SK-N-SH (cell line): Measurements from ENCODE around the gene PSMB5. TPM values are rescaled to one million over a fixed set of nuclear protein-coding genes. Genes with fewer than 3 reads are reported as not detected.

Source experiments
- CTCF ChIA-PET: fragments of 300-600, 350-600 bp; formaldehyde crosslinking; extraction: SDS; loops from one replicate; lab custom pipeline; 2021; lab: Yijun Ruan, JAX
- POLR2A ChIA-PET: fragments of 350-600 bp; sonication (Branson Sonifier 250); formaldehyde crosslinking; extraction: SDS; loops from one replicate; lab custom pipeline; 2020; ENCODE audit warnings: antibody characterized with exemption, inconsistent platforms; lab: Yijun Ruan, JAX
- DNase-seq: peaks from one replicate; pipeline ENCODE4 v3.0.0; 2012
- H2AFZ ChIP-seq: fragments of 200-600 bp; sonication (generic); 2 replicates; pipeline ENCODE4 v1.8.1; 2016; ENCODE audit warnings: antibody characterized with exemption, mild to moderate bottlenecking, low read depth
- H3F3A ChIP-seq: fragments of 200-600 bp; sonication (generic); replicated peaks from 2 replicates; pipeline ENCODE3; 2016; ENCODE audit warnings: antibody characterized with exemption, mild to moderate bottlenecking; ENCODE audit not compliant: insufficient read depth
- H3K27ac ChIP-seq, 2 experiments: fragments of 200-500 bp in 1 of 2; fragments of 200-600 bp in 1 of 2; sonication (Bioruptor generic) in 1 of 2; sonication (generic), shearing (Covaris generic) in 1 of 2; 2 replicates each; pipeline versions ENCODE4 v1.5.1 to v1.6.1; 2014 to 2016; ENCODE audit warnings: low read depth in 2 of 2, inconsistent platforms in 1 of 2, low read length in 1 of 2, mild to moderate bottlenecking in 1 of 2, mixed read lengths in 1 of 2
- H3K27me3 ChIP-seq: fragments of 200-600 bp; sonication (generic), shearing (Covaris generic); 2 replicates; pipeline ENCODE4 v1.6.1; 2016; ENCODE audit warnings: mixed run types; ENCODE audit not compliant: insufficient read depth
- H3K36me3 ChIP-seq, 2 experiments: fragments of 200-500 bp in 1 of 2; fragments of 200-600 bp in 1 of 2; sonication (Bioruptor generic) in 1 of 2; sonication (generic) in 1 of 2; replicated peaks in 1 of 2; 2 replicates each; pipeline versions ENCODE3 to v1.5.1; 2014 to 2016; ENCODE audit warnings: low read length in 1 of 2, mild to moderate bottlenecking in 1 of 2; ENCODE audit not compliant: insufficient read depth in 2 of 2, control insufficient read depth in 1 of 2
- H3K4me1 ChIP-seq, 2 experiments: fragments of 200-500 bp in 1 of 2; fragments of 200-600 bp in 1 of 2; sonication (Bioruptor generic) in 1 of 2; sonication (generic), shearing (Covaris generic) in 1 of 2; 2 replicates each; pipeline versions ENCODE4 v1.5.1 to v1.6.1; 2014 to 2016; ENCODE audit warnings: low read depth in 1 of 2, low read length in 1 of 2, mixed run types in 1 of 2; ENCODE audit not compliant: insufficient read depth in 2 of 2, control insufficient read depth in 1 of 2
- H3K4me2 ChIP-seq: fragments of 200-600 bp; sonication (generic), shearing (Covaris generic); 2 replicates; pipeline ENCODE4 v1.6.1; 2017; ENCODE audit warnings: mixed run types
- H3K4me3 ChIP-seq, 2 experiments: fragments of 200-500 bp in 1 of 2; fragments of 200-600 bp in 1 of 2; sonication (Bioruptor generic) in 1 of 2; sonication (generic), shearing (Covaris generic) in 1 of 2; 2 replicates each; pipeline versions ENCODE4 v1.5.1 to v1.8.1; 2014 to 2016; ENCODE audit warnings: low read depth in 2 of 2, inconsistent platforms in 1 of 2, low read length in 1 of 2, mild to moderate bottlenecking in 1 of 2, mixed read lengths in 1 of 2, moderate library complexity in 1 of 2
- H3K79me2 ChIP-seq: fragments of 200-600 bp; sonication (generic); 2 replicates; pipeline ENCODE4 v1.8.1; 2017; ENCODE audit warnings: mild to moderate bottlenecking; ENCODE audit not compliant: insufficient read depth
- H3K9ac ChIP-seq: fragments of 200-600 bp; sonication (generic); 2 replicates; pipeline ENCODE4 v1.6.1; 2017; ENCODE audit warnings: mixed run types
- H3K9me2 ChIP-seq: fragments of 200-600 bp; sonication (generic); 2 replicates; pipeline ENCODE4 v1.6.1; 2017; ENCODE audit warnings: mixed run types
- H3K9me3 ChIP-seq: fragments of 200-600 bp; sonication (generic); 2 replicates; pipeline ENCODE4 v1.6.1; 2017; ENCODE audit warnings: mixed run types, mild to moderate bottlenecking, moderate library complexity
- H4K20me1 ChIP-seq: fragments of 200-600 bp; sonication (generic); 2 replicates; pipeline ENCODE4 v1.6.1; 2017; ENCODE audit warnings: mild to moderate bottlenecking, mixed run types; ENCODE audit not compliant: insufficient read depth
- FOXJ3 ChIP-seq: sonication (generic); formaldehyde crosslinking; IDR thresholded peaks from 2 replicates; pipeline ENCODE4 v1.5.1; 2020; ENCODE audit warnings: mild to moderate bottlenecking, missing genetic modification reagents
- JUND ChIP-seq: IDR thresholded peaks from 2 replicates; pipeline ENCODE4 v1.4.0; 2012
- MXI1 ChIP-seq: IDR thresholded peaks from 2 replicates; pipeline ENCODE4 v1.6.1; 2012; ENCODE audit warnings: mild to moderate bottlenecking, low read depth, low read length, improper control_type of control experiment
- NRF1 ChIP-seq: IDR thresholded peaks from 2 replicates; pipeline ENCODE4 v1.6.1; 2012; ENCODE audit warnings: low read depth, mild to moderate bottlenecking, low read length
- SIN3A ChIP-seq: IDR thresholded peaks from 2 replicates; pipeline ENCODE4 v1.6.1; 2012; ENCODE audit warnings: low read depth, mild to moderate bottlenecking, low read length, moderate library complexity, borderline replicate concordance
- TAF1 ChIP-seq: IDR thresholded peaks from 2 replicates; pipeline ENCODE4 v1.6.1; 2012; ENCODE audit warnings: low read depth, mild to moderate bottlenecking, low read length, moderate library complexity, borderline replicate concordance
- WGBS: methylation state at CpG from one replicate; pipeline ENCODE4 v1.1.6; 2017; ENCODE audit warnings: low lambda C conversion rate; 5-methylcytosine and 5-hydroxymethylcytosine counted together
- polyA plus RNA-seq, 3 experiments: library from polyadenylated mRNA; depleted of rRNA; stranded (reverse); fragments of >200 nt; gene quantifications; 2 replicates each; pipeline ENCODE4 v1.2.3, GENCODE V29; 2012
- TF ChIP-seq, protein P1 (sequence below): IDR thresholded peaks from 2 replicates; pipeline ENCODE4; 2012

Gene PSMB5
- polyA plus RNA-seq, 1 of the 3 experiments (the other 2 are of a cell fraction): 337 TPM

DNA sequence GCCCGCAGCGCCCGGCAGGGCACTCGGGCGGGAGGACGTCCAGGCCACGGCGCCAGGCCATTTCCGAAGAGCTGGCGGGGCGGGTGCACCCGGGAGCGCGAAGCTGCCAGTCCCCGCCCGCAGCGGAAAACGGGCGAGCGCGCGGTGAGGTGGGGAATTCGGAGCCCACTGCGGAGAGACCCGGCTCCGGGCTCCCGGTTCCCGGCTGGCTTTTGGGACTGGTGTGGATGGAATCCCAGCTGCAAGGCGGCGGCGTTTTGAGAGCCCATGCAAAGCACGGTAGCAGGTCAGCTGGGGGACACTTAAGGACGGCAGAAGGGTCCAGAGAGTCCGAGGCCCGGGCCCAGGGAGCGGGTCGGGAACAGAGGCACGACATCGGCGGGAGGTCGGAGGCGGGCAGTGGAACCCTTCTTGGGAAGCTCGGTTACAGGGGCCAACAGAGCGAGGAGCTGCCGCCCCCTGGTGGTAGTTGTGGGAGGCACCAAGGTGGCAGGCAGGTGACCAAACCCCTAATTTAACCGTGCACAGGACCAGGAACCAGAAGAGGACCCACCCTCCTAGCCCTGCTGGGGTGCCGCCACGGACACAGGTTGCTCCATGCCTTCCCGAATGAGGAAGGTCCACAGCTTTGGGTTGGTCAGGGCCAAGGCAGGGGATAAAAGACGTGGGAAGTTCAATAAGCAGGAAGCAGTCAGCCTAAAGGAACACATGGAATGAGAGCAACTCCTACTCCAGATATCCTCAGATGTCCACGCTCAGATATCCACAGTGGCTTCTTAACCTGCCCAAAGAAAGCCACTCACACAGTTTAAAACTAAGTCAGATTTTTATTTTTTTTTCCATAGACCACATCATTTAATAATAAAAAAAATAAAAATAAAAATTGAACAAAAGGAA, 23.3 kb upstream of the PSMB5 start (continued):
- TF ChIP-seq FOXJ3 (CRISPR knock-in tag) (peak; percentile 30; the same call in 1 of the 2 replicates), NRF1 (no peak)
- TF ChIP-seq, protein P1, sequence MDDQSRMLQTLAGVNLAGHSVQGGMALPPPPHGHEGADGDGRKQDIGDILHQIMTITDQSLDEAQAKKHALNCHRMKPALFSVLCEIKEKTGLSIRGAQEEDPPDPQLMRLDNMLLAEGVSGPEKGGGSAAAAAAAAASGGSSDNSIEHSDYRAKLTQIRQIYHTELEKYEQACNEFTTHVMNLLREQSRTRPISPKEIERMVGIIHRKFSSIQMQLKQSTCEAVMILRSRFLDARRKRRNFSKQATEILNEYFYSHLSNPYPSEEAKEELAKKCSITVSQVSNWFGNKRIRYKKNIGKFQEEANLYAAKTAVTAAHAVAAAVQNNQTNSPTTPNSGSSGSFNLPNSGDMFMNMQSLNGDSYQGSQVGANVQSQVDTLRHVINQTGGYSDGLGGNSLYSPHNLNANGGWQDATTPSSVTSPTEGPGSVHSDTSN: no peak

DNA sequence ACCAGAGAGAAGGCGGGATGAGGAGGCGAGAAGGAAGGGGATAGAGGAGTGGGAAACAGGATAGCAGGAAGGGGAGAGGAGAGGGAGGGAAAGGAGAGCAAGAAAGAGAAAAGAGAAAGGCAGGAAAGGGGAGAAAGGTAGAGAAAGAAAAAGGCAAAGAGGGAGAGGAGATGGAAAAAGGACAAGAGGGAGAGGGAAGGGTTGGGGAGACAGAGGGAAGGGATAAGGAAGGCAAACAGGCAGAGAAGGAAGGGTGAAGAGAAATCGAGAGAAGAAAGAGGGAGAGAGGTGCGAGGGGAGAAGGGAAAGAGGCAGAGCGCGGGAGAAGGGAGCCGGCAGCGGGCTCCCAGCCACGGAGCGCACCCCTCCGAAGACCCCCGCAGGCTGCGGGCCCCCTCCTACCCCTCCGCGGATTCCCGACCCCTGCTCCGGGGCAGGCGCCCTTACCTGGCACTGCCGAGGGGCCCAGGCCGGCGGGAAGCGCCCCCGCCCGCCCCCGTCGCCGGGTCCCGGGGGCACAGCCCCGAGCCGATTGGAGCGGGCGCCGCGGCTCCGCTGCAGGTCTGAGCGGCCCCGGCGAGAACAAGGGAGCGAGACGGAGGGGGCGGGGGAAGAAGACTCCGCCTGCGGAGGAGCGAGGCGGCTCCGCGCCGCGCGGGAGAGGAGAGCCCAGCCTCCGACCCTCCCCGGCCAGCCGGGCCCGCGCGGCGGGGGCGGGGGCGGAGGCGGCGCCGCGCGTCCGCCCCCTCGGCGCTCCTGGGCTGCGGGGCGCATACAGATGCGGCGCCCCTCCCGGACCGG, 22.5 kb upstream of the PSMB5 start, which contains the start of gene CDH24:
Gene CDH24, minus strand, starts transcription at position 565 of the 801 bp plus-strand sequence. CDS start 1,787 bp downstream, outside the sequence.
- CTCF ChIA-PET: interaction anchor here (0.6 to 33.1 kb wide), 43 partner anchors 11 to 500 kb away, joined by 3 to 1566 read pairs (median 6); partner anchors contain the start of genes ACIN1, AJUBA, C14orf119 and HOMEZ
- Histone ChIP-seq H3K9me3 (no peaks in the 10 kb centered on the region), H3K27ac (peak within 1 kb of the TSS; percentile 62 to 90; a peak in 3 of 4 replicates), H3K9me2 (no peaks in the 10 kb centered on the region), H3K4me2 (peak within 1 kb of the TSS; percentile 99), H3K4me3 (peak within 1 kb of the TSS; percentile 62 to 82)
- 10% methylated on average over 13 of the region's 73 CpGs for WGBS
- peak; percentile 90 for DNase-seq
- TF ChIP-seq JUND (no peak), MXI1 (peak; percentile 29), TAF1 (peak; percentile 68), SIN3A (0 out of 2 replicates have a peak, but pooled peaks have one; percentile 16)
- TF ChIP-seq, all 33 proteins: peak for 3
- peak within 1 kb of the TSS; percentile 78; the same call in 1 of the 2 replicates for H2AFZ ChIP-seq
- peaks cover 20 to 31% of the 10 kb centered on the region in 2 experiments for H3K36me3 ChIP-seq
- H3K79me2 ChIP-seq: peaks cover 15% of the 10 kb centered on the region; the same call in 1 of the 2 replicates
- H4K20me1 ChIP-seq: no peaks in the 10 kb centered on the region; the same call in 1 of the 2 replicates
- H3K27me3 ChIP-seq: no peaks in the 10 kb centered on the region
- H3K4me1 ChIP-seq: peaks cover 19 to 26% of the 10 kb centered on the region in 2 experiments; a peak in 3 of 4 replicates
- H3F3A ChIP-seq: peaks cover 38% of the 10 kb centered on the region
- H3K9ac ChIP-seq: peak within 1 kb of the TSS; percentile 65
- POLR2A ChIA-PET: interaction anchor here (0.9 to 3.9 kb wide), 11 partner anchors 38 to 80 kb away, joined by 3 to 33 read pairs (median 7); partner anchors contain the start of genes ACIN1, AJUBA and C14orf119
